ENCODE data around the gene PLCH1. TPM values are rescaled to one million over a fixed set of nuclear protein-coding genes. Genes with fewer than 3 reads are reported as not detected.

The PLCH1 gene
- total and polyA plus RNA-seq, 2 donors (not counting 1 experiment from before 2014, with no cell fraction given): under 0.01 to 0.03 TPM

GRCh38 chr3:155747286-155747945 lies 2.5 kb upstream of the PLCH1 start:
- DNase-seq (ENCODE audit: low read depth in 2 of 2): no peak
- H3K27me3 ChIP-seq (ENCODE audit: control insufficient read depth, insufficient read depth, low read length): no peaks in the 10 kb centered on the region
- H3K36me3 ChIP-seq (ENCODE audit: control insufficient read depth, insufficient read depth, low read length): no peaks in the 10 kb centered on the region
- no peaks in the 10 kb centered on the region for H3K9me3 ChIP-seq (ENCODE audit: control insufficient read depth, insufficient read depth, low read depth, low read length)
- no peak overlapping the region for H3K4me2 ChIP-seq (ENCODE audit: extremely low read depth, insufficient read depth, low read length)
- no peaks in the 10 kb centered on the region for H4K20me1 ChIP-seq (ENCODE audit: control insufficient read depth, extremely low read depth, insufficient read depth, low read length)
- peaks cover 2% of the 10 kb centered on the region for H3K4me1 ChIP-seq (ENCODE audit: control insufficient read depth, extremely low read depth, insufficient read depth, low read length)
- H2AFZ ChIP-seq (ENCODE audit: low read length): no peak overlapping the region
- no peak overlapping the region for H3K9ac ChIP-seq (ENCODE audit: insufficient read depth, low read length)
- no peak overlapping the region for H3K27ac ChIP-seq (ENCODE audit: insufficient read depth, low read length)
- no peak for TF ChIP-seq CTCF (conservative IDR thresholded peaks at IDR 0.05 in 1 of 2, IDR thresholded peaks at IDR 0.05 in 1 of 2; ENCODE audit: low read depth in 1 of 2, low read length in 2 of 2)
- no peak for TF ChIP-seq EZH2 (IDR thresholded peaks at IDR 0.05; ENCODE audit: low read length, missing control alignments)
- H3K4me3 ChIP-seq (replicated peaks in 1 of 4; ENCODE audit: control extremely low read depth in 1 of 4, insufficient read depth in 1 of 4, low read depth in 3 of 4, low read length in 4 of 4): no peak overlapping the region
- H3K79me2 ChIP-seq (ENCODE audit: control insufficient read depth, insufficient read depth, low read length): no peaks in the 10 kb centered on the region

GRCh38 chr3:155746703-155747102 lies 1.8 kb upstream of the PLCH1 start:
- TF ChIP-seq EZH2 (IDR thresholded peaks at IDR 0.05; ENCODE audit: low read length, missing control alignments) (no peak), CTCF (conservative IDR thresholded peaks at IDR 0.05 in 1 of 2, IDR thresholded peaks at IDR 0.05 in 1 of 2; ENCODE audit: low read depth in 1 of 2, low read length in 2 of 2) (no peak)
- Histone ChIP-seq H3K4me1 (ENCODE audit: control insufficient read depth, extremely low read depth, insufficient read depth, low read length) (peaks cover 2% of the 10 kb centered on the region), H3K4me3 (replicated peaks in 1 of 4; ENCODE audit: control extremely low read depth in 1 of 4, insufficient read depth in 1 of 4, low read depth in 3 of 4, low read length in 4 of 4) (no peak overlapping the region), H3K9me3 (ENCODE audit: control insufficient read depth, insufficient read depth, low read depth, low read length) (no peaks in the 10 kb centered on the region), H2AFZ (ENCODE audit: low read length) (no peak overlapping the region), H3K27me3 (ENCODE audit: control insufficient read depth, insufficient read depth, low read length) (no peaks in the 10 kb centered on the region), H3K79me2 (ENCODE audit: control insufficient read depth, insufficient read depth, low read length) (no peaks in the 10 kb centered on the region), H3K9ac (ENCODE audit: insufficient read depth, low read length) (no peak overlapping the region), H4K20me1 (ENCODE audit: control insufficient read depth, extremely low read depth, insufficient read depth, low read length) (no peaks in the 10 kb centered on the region), H3K36me3 (ENCODE audit: control insufficient read depth, insufficient read depth, low read length) (no peaks in the 10 kb centered on the region), H3K4me2 (ENCODE audit: extremely low read depth, insufficient read depth, low read length) (no peak overlapping the region), H3K27ac (ENCODE audit: insufficient read depth, low read length) (no peak overlapping the region)
- DNase-seq (ENCODE audit: low read depth in 2 of 2): no peak

GRCh38 chr3:155745795-155746550 lies 1.1 kb upstream of the PLCH1 start:
- peaks cover 2% of the 10 kb centered on the region for H3K4me1 ChIP-seq (ENCODE audit: control insufficient read depth, extremely low read depth, insufficient read depth, low read length)
- no peaks in the 10 kb centered on the region for H3K36me3 ChIP-seq (ENCODE audit: control insufficient read depth, insufficient read depth, low read length)
- peak in 1 of 2 donors; percentile 50 for DNase-seq (ENCODE audit: low read depth in 2 of 2)
- TF ChIP-seq CTCF (conservative IDR thresholded peaks at IDR 0.05 in 1 of 2, IDR thresholded peaks at IDR 0.05 in 1 of 2; ENCODE audit: low read depth in 1 of 2, low read length in 2 of 2) (no peak), EZH2 (IDR thresholded peaks at IDR 0.05; ENCODE audit: low read length, missing control alignments) (no peak)
- no peak overlapping the region for H2AFZ ChIP-seq (ENCODE audit: low read length)
- no peak overlapping the region for H3K4me2 ChIP-seq (ENCODE audit: extremely low read depth, insufficient read depth, low read length)
- no peak overlapping the region for H3K9ac ChIP-seq (ENCODE audit: insufficient read depth, low read length)
- H3K9me3 ChIP-seq (ENCODE audit: control insufficient read depth, insufficient read depth, low read depth, low read length): no peaks in the 10 kb centered on the region
- H3K79me2 ChIP-seq (ENCODE audit: control insufficient read depth, insufficient read depth, low read length): no peaks in the 10 kb centered on the region
- no peaks in the 10 kb centered on the region for H3K27me3 ChIP-seq (ENCODE audit: control insufficient read depth, insufficient read depth, low read length)
- H4K20me1 ChIP-seq (ENCODE audit: control insufficient read depth, extremely low read depth, insufficient read depth, low read length): no peaks in the 10 kb centered on the region
- no peak overlapping the region for H3K4me3 ChIP-seq (replicated peaks in 1 of 4; ENCODE audit: control extremely low read depth in 1 of 4, insufficient read depth in 1 of 4, low read depth in 3 of 4, low read length in 4 of 4)
- no peak overlapping the region for H3K27ac ChIP-seq (ENCODE audit: insufficient read depth, low read length)
